Osteoblast (primary cell): ENCODE data around the gene ZDHHC20. TPM values are rescaled to one million over a fixed set of nuclear protein-coding genes. Genes with fewer than 3 reads are reported as not detected.

Experiments used
- DNase-seq: peaks from one replicate; pipeline ENCODE4 v3.0.0; 2011; ENCODE audit warnings: low spot score, mixed read lengths; ENCODE audit not compliant: insufficient read length; ENCODE audit errors: missing footprints
- H2AFZ ChIP-seq: 2 replicates; pipeline ENCODE4 v1.6.0; 2011; ENCODE audit warnings: mild to moderate bottlenecking, low read length
- H3K27ac ChIP-seq: 2 replicates; pipeline ENCODE4 v1.5.1; 2011; ENCODE audit warnings: mild to moderate bottlenecking, low read depth, low read length, moderate library complexity
- H3K27me3 ChIP-seq: 2 replicates; pipeline ENCODE4 v1.6.0; 2012; ENCODE audit warnings: mild to moderate bottlenecking, control low read depth, inconsistent platforms, low read length, moderate library complexity; ENCODE audit not compliant: insufficient read depth
- H3K36me3 ChIP-seq: 2 replicates; pipeline ENCODE4 v1.5.1; 2011; ENCODE audit warnings: mild to moderate bottlenecking, low read length, control low read depth, moderate library complexity; ENCODE audit not compliant: insufficient read depth
- H3K4me1 ChIP-seq: 2 replicates; pipeline ENCODE4 v1.5.1; 2011; ENCODE audit warnings: mild to moderate bottlenecking, low read length, control low read depth, moderate library complexity; ENCODE audit not compliant: insufficient read depth
- H3K4me2 ChIP-seq: 2 replicates; pipeline ENCODE4 v1.6.0; 2011; ENCODE audit warnings: mild to moderate bottlenecking, low read length; ENCODE audit not compliant: insufficient read depth
- H3K4me3 ChIP-seq: fragments of 200-600 bp; sonication (generic); 3 replicates; pipeline ENCODE4 v1.5.1; 2012; ENCODE audit warnings: mild to moderate bottlenecking, low read length, inconsistent platforms; ENCODE audit not compliant: insufficient read depth
- H3K79me2 ChIP-seq: 2 replicates; pipeline ENCODE4 v1.6.0; 2012; ENCODE audit warnings: mild to moderate bottlenecking, low read length, control low read depth, inconsistent platforms; ENCODE audit not compliant: insufficient read depth
- H3K9me3 ChIP-seq: 2 replicates; pipeline ENCODE4 v1.5.1; 2011; ENCODE audit warnings: low read depth, low read length, control low read depth
- H4K20me1 ChIP-seq: 2 replicates; pipeline ENCODE4 v1.6.0; 2012; ENCODE audit warnings: mild to moderate bottlenecking, low read length, control low read depth; ENCODE audit not compliant: insufficient read depth
- CTCF ChIP-seq: IDR thresholded peaks from 2 replicates; pipeline ENCODE4 v1.5.1; 2011; ENCODE audit warnings: mild to moderate bottlenecking, low read depth, low read length, moderate library complexity; ENCODE audit errors: extremely low read depth
- total RNA-seq: library from RNA; depleted of rRNA; stranded (reverse); fragments of >200 nt; gene quantifications from 2 replicates; pipeline ENCODE4 v1.2.3, GENCODE V29; 2012

Gene ZDHHC20
- total RNA-seq, 1 donor, result 110 TPM

DNA sequence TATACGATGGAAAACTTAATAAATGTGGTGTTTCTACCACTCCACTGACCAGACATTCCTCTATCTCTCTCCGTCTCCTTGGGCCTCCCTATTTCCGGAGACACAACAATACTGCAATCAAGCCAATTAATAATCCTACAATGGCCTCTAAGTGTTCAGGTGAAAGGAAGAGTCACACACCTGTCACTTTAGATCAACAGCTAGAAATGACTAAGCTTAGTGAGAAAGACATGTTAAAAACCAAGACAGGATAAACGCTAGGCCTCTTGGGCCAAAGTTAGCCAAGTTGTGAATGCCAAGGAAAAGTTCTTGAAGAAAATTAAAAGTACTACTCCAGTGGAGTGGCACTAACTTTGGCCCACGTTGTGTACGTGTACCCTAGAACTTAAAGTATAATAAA is 22.5 kb downstream of the ZDHHC20 start:
- H3K79me2 ChIP-seq, result peaks cover 60% of the 10 kb centered on the region
- H4K20me1 ChIP-seq, result no peaks in the 10 kb centered on the region
- TF ChIP-seq CTCF, result no peak
- no peak overlapping the region for H3K4me3 ChIP-seq
- H2AFZ ChIP-seq, result no peak overlapping the region
- no peaks in the 10 kb centered on the region for H3K9me3 ChIP-seq
- DNase-seq, result no peak
- no peak overlapping the region for H3K4me2 ChIP-seq
- H3K27me3 ChIP-seq, result no peaks in the 10 kb centered on the region
- peaks cover 9% of the 10 kb centered on the region for H3K4me1 ChIP-seq
- H3K36me3 ChIP-seq, result no peaks in the 10 kb centered on the region
- H3K27ac ChIP-seq, result peak overlapping the region; percentile 50

- Histone ChIP-seq H3K36me3 (no peaks in the 10 kb centered on the region), H2AFZ (peak overlapping the region; percentile 80), H3K4me2 (peak overlapping the region; percentile 80), H4K20me1 (no peaks in the 10 kb centered on the region), H3K79me2 (peaks cover 67% of the 10 kb centered on the region), H3K4me3 (peak overlapping the region; percentile 58), H3K27me3 (no peaks in the 10 kb centered on the region), H3K4me1 (peaks cover 9% of the 10 kb centered on the region), H3K9me3 (no peaks in the 10 kb centered on the region), H3K27ac (peak overlapping the region; percentile 50)
- peak; percentile 90 for DNase-seq
- no peak for TF ChIP-seq CTCF
Measured at GRCh38 chr13:21435687-21436151, 23.4 kb downstream of the ZDHHC20 start.

GRCh38 chr13:21435231-21435630 is 23.9 kb downstream of the ZDHHC20 start:
- Histone ChIP-seq H3K79me2 (peaks cover 71% of the 10 kb centered on the region), H3K9me3 (no peaks in the 10 kb centered on the region), H3K4me3 (no peak overlapping the region), H3K27ac (peak overlapping the region; percentile 50), H2AFZ (peak overlapping the region; percentile 80), H3K4me2 (peak overlapping the region; percentile 80), H3K27me3 (no peaks in the 10 kb centered on the region), H3K36me3 (no peaks in the 10 kb centered on the region), H3K4me1 (peaks cover 9% of the 10 kb centered on the region), H4K20me1 (no peaks in the 10 kb centered on the region)
- DNase-seq, result no peak
- TF ChIP-seq CTCF, result no peak

DNA sequence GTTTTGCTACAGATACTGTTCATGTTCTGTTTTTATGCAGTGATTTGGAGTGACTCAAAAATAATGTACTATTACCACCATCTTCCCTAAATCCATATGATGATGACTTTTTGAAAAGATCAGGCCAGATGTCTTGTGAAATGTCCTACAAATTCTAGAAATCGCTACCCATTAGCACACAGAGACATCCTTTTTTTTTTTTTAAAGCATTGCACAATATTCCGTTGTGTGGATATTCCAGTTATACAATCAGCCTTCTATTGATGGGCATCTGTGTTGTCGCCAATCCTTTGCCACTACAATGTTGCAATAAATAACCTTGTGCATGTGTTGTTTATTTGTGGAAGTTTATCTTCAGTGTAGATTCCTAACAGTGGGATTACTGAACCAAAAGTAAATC is 24.5 kb downstream of the ZDHHC20 start:
- H3K9me3 ChIP-seq, result no peaks in the 10 kb centered on the region
- no peak overlapping the region for H3K27ac ChIP-seq
- H4K20me1 ChIP-seq, result no peaks in the 10 kb centered on the region
- no peak overlapping the region for H3K4me2 ChIP-seq
- peaks cover 9% of the 10 kb centered on the region for H3K4me1 ChIP-seq
- no peaks in the 10 kb centered on the region for H3K27me3 ChIP-seq
- no peak for TF ChIP-seq CTCF
- no peak for DNase-seq
- H3K36me3 ChIP-seq, result no peaks in the 10 kb centered on the region
- no peak overlapping the region for H3K4me3 ChIP-seq
- peaks cover 69% of the 10 kb centered on the region for H3K79me2 ChIP-seq
- no peak overlapping the region for H2AFZ ChIP-seq
